ENCODE results near the gene CTCF. TPM values are rescaled to one million over a fixed set of nuclear protein-coding genes. Genes with fewer than 3 reads are reported as not detected.
A peak's percentile ranks its signal among the peaks of the same experiment; 100 is the strongest.
"Not testable (repeated sequence)": the region's sequence is repeated elsewhere in the genome, so short reads cannot be mapped to it uniquely, and the experiment has no call there.

The CTCF gene
- total RNA-seq, 3 donors from 2014 or later (not counting 1 experiment from before 2014, with no cell fraction given), result 61.4 to 76.7 (median 63.6) TPM

- Histone ChIP-seq H3K4me3 (ENCODE audit: low read length) (peak overlapping the region; percentile 50), H3K4me1 (ENCODE audit: control insufficient read depth, insufficient read depth, low read length) (peaks cover 41% of the 10 kb centered on the region), H3K27ac (ENCODE audit: low read length) (peak overlapping the region; percentile 84), H3K27me3 (ENCODE audit: control insufficient read depth, insufficient read depth, low read length) (no peaks in the 10 kb centered on the region), H3K36me3 (ENCODE audit: control insufficient read depth, insufficient read depth, low read length) (no peaks in the 10 kb centered on the region), H3K9me3 (ENCODE audit: control insufficient read depth, insufficient read depth, low read length) (no peaks in the 10 kb centered on the region)
- Mint-ChIP-seq H3K4me1 (peaks cover 23 to 37% of the 10 kb centered on the region in 2 donors), H3K36me3 (no peaks in the 10 kb centered on the region), H3K27ac (peak overlapping the region; percentile 71 to 92), H3K9me3 (no peaks in the 10 kb centered on the region), H3K27me3 (ENCODE audit: low read depth in 2 of 2) (peaks cover 0 to 15% of the 10 kb centered on the region in 2 donors), H3K4me3 (peak overlapping the region; percentile 91)
- 9% methylated on average over 48 of the region's 48 CpGs for WGBS (ENCODE audit: insufficient coverage)
- peak; percentile 73 to 77 (median 76) for ATAC-seq
- intact Hi-C loops (cut with micrococcal nuclease), result no loop called here
- no peak for TF ChIP-seq CTCF (IDR thresholded peaks at IDR 0.05)
- DNase-seq, result peak; percentile 58 to 60
These were observed 32.0 kb upstream of the CTCF start for GRCh38 chr16:67530013-67530939.

- intact Hi-C loops (cut with micrococcal nuclease), result no loop called here
- no peaks in the 10 kb centered on the region for H3K9me3 ChIP-seq (ENCODE audit: control insufficient read depth, insufficient read depth, low read length)
- no peaks in the 10 kb centered on the region for H3K36me3 ChIP-seq (ENCODE audit: control insufficient read depth, insufficient read depth, low read length)
- H3K27me3 ChIP-seq (ENCODE audit: control insufficient read depth, insufficient read depth, low read length), result no peaks in the 10 kb centered on the region
- ATAC-seq (peak in 1 of 3 donors; percentile 37), DNase-seq (no peak)
- 35% methylated on average over 4 of the region's 4 CpGs for WGBS (ENCODE audit: insufficient coverage)
- Mint-ChIP-seq H3K27me3 (ENCODE audit: low read depth in 2 of 2) (peaks cover 0 to 15% of the 10 kb centered on the region in 2 donors), H3K4me3 (peak overlapping the region; percentile 43), H3K4me1 (peaks cover 29 to 46% of the 10 kb centered on the region in 2 donors), H3K36me3 (no peaks in the 10 kb centered on the region), H3K9me3 (no peaks in the 10 kb centered on the region), H3K27ac (peak overlapping the region; percentile 71 to 92)
- peak overlapping the region; percentile 50 for H3K4me3 ChIP-seq (ENCODE audit: low read length)
- no peak for TF ChIP-seq CTCF (IDR thresholded peaks at IDR 0.05)
- H3K4me1 ChIP-seq (ENCODE audit: control insufficient read depth, insufficient read depth, low read length), result peaks cover 41% of the 10 kb centered on the region
- H3K27ac ChIP-seq (ENCODE audit: low read length), result peak overlapping the region; percentile 84
These were observed 31.1 kb upstream of the CTCF start for GRCh38 chr16:67531247-67531646.

GRCh38 chr16:67533024-67533560, 29.2 kb upstream of the CTCF start:
- Mint-ChIP-seq H3K36me3 (no peaks in the 10 kb centered on the region), H3K27ac (no peak overlapping the region), H3K9me3 (no peaks in the 10 kb centered on the region), H3K27me3 (ENCODE audit: low read depth in 2 of 2) (peaks cover 0 to 15% of the 10 kb centered on the region in 2 donors), H3K4me1 (peaks cover 40 to 58% of the 10 kb centered on the region in 2 donors), H3K4me3 (peak overlapping the region; percentile 10)
- no peak overlapping the region for H3K27ac ChIP-seq (ENCODE audit: low read length)
- no peak overlapping the region for H3K4me3 ChIP-seq (ENCODE audit: low read length)
- 84% methylated on average over 9 of the region's 9 CpGs for WGBS (ENCODE audit: insufficient coverage)
- H3K36me3 ChIP-seq (ENCODE audit: control insufficient read depth, insufficient read depth, low read length), result no peaks in the 10 kb centered on the region
- no peak for TF ChIP-seq CTCF (IDR thresholded peaks at IDR 0.05)
- peaks cover 49% of the 10 kb centered on the region for H3K4me1 ChIP-seq (ENCODE audit: control insufficient read depth, insufficient read depth, low read length)
- intact Hi-C loops (cut with micrococcal nuclease), result no loop called here
- no peak for ATAC-seq
- no peaks in the 10 kb centered on the region for H3K9me3 ChIP-seq (ENCODE audit: control insufficient read depth, insufficient read depth, low read length)
- no peaks in the 10 kb centered on the region for H3K27me3 ChIP-seq (ENCODE audit: control insufficient read depth, insufficient read depth, low read length)
- no peak for DNase-seq

GRCh38 chr16:67533987-67534386, 28.3 kb upstream of the CTCF start:
- peaks cover 41 to 67% of the 10 kb centered on the region in 2 donors for H3K4me1 Mint-ChIP-seq
- not testable (repeated sequence) for H3K27ac Mint-ChIP-seq

More at GRCh38 chr16:67533987-67534386, 28.3 kb upstream of the CTCF start:
- H3K4me1 ChIP-seq (ENCODE audit: control insufficient read depth, insufficient read depth, low read length), result peaks cover 53% of the 10 kb centered on the region
- H3K4me3 Mint-ChIP-seq; H3K4me3 ChIP-seq (ENCODE audit: low read length); H3K27me3 ChIP-seq (ENCODE audit: control insufficient read depth, insufficient read depth, low read length); H3K9me3 ChIP-seq (ENCODE audit: control insufficient read depth, insufficient read depth, low read length); H3K27ac ChIP-seq (ENCODE audit: low read length); intact Hi-C loops (cut with micrococcal nuclease); H3K9me3 Mint-ChIP-seq; H3K36me3 ChIP-seq (ENCODE audit: control insufficient read depth, insufficient read depth, low read length); DNase-seq; ATAC-seq; H3K36me3 Mint-ChIP-seq: not testable (repeated sequence)
- WGBS (ENCODE audit: insufficient coverage), result 86% methylated on average over 5 of the region's 6 CpGs
- H3K27me3 Mint-ChIP-seq (ENCODE audit: low read depth in 2 of 2), result peaks cover 0 to 15% of the 10 kb centered on the region in 2 donors
